HepG2 (cell line): ENCODE measurements around the gene HSD11B1. TPM values are rescaled to one million over a fixed set of nuclear protein-coding genes. Genes with fewer than 3 reads are reported as not detected.

Experiments used
- BCL6 ChIP-seq: IDR thresholded peaks from 2 replicates; pipeline ENCODE4 v1.6.1; 2016; ENCODE audit warnings: missing genetic modification reagents, missing compliant biosample characterization
- GTF2F1 ChIP-seq: fragments of 150-350 bp; IDR thresholded peaks from 2 replicates; pipeline ENCODE4 v1.6.1; 2014; ENCODE audit warnings: low read length
- NFKB2 ChIP-seq: sonication (generic); formaldehyde crosslinking; IDR thresholded peaks from 2 replicates; pipeline ENCODE4 v1.4.0; 2020; ENCODE audit warnings: missing genetic modification reagents, borderline replicate concordance
- ZNF3 ChIP-seq: IDR thresholded peaks from 2 replicates; pipeline ENCODE4 v1.7.0; 2017; ENCODE audit warnings: inconsistent platforms
- polyA plus RNA-seq, 8 experiments: library from polyadenylated mRNA; depleted of rRNA in 3 of 8; stranded (reverse) in 7 of 8; unstranded in 1 of 8; fragments of >200 nt; fragmentation: Illumina TruSeq in 4 of 8; extraction: Trizol in 4 of 8; gene quantifications; 2 replicates each; pipeline versions ENCODE4 v1.2.1 to v1.2.3, GENCODE V29; 2011 to 2016; ENCODE audit warnings: low read depth in 4 of 8, missing spikeins in 1 of 8, mixed read lengths in 1 of 8; ENCODE audit not compliant: insufficient read depth in 1 of 8
- total RNA-seq, 5 experiments: library from RNA; depleted of rRNA; stranded (reverse); fragments of >200 nt; fragmentation: Illumina TruSeq; extraction: Trizol; gene quantifications; 2 replicates each; pipeline ENCODE4 v1.2.3, GENCODE V29; 2016; ENCODE audit warnings: low read depth in 1 of 5
- TF ChIP-seq, protein P1 (sequence below): sonication (generic); formaldehyde crosslinking; IDR thresholded peaks from 2 replicates; pipeline ENCODE4 v1.8.0; 2022; ENCODE audit warnings: missing genetic modification reagents, mild to moderate bottlenecking, borderline replicate concordance
- TF ChIP-seq, protein P2 (sequence below): sonication (generic); formaldehyde crosslinking; IDR thresholded peaks from 2 replicates; pipeline ENCODE4 v1.8.1; 2023; ENCODE audit warnings: mild to moderate bottlenecking, missing genetic modification reagents
- TF ChIP-seq, protein P3 (sequence below): sonication (generic); formaldehyde crosslinking; IDR thresholded peaks from 2 replicates; pipeline ENCODE4 v1.8.0; 2022; ENCODE audit warnings: mild to moderate bottlenecking, missing genetic modification reagents, moderate library complexity
- TF ChIP-seq, protein P4 (sequence below): IDR thresholded peaks from 2 replicates; pipeline ENCODE4 v1.6.1; 2016; ENCODE audit warnings: low read depth, control low read depth
- TF ChIP-seq, protein P5 (sequence below): sonication (generic); formaldehyde crosslinking; IDR thresholded peaks from 2 replicates; pipeline ENCODE4 v1.4.0; 2020; ENCODE audit warnings: mild to moderate bottlenecking, missing genetic modification reagents
- TF ChIP-seq, protein P6 (sequence below): sonication (generic); formaldehyde crosslinking; IDR thresholded peaks from 2 replicates; pipeline ENCODE4 v1.4.0; 2020; ENCODE audit warnings: missing genetic modification reagents, borderline replicate concordance
- TF ChIP-seq, protein P7 (sequence below): sonication (generic); formaldehyde crosslinking; IDR thresholded peaks from 2 replicates; pipeline ENCODE4 v1.5.1; 2020; ENCODE audit warnings: mild to moderate bottlenecking, missing genetic modification reagents, borderline replicate concordance
- TF ChIP-seq, protein P8 (sequence below): sonication (generic); formaldehyde crosslinking; IDR thresholded peaks from 2 replicates; pipeline ENCODE4 v1.4.0; 2020; ENCODE audit warnings: missing genetic modification reagents
- TF ChIP-seq, protein P9 (sequence below): sonication (generic); formaldehyde crosslinking; conservative IDR thresholded peaks from 2 replicates; pipeline ENCODE4 v1.4.0; 2020; ENCODE audit warnings: missing genetic modification reagents

The HSD11B1 gene
- total and polyA plus RNA-seq, 2 of the 13 experiments (the other 11 are each of a cell fraction or from before 2014, with no cell fraction given), result not detected

DNA sequence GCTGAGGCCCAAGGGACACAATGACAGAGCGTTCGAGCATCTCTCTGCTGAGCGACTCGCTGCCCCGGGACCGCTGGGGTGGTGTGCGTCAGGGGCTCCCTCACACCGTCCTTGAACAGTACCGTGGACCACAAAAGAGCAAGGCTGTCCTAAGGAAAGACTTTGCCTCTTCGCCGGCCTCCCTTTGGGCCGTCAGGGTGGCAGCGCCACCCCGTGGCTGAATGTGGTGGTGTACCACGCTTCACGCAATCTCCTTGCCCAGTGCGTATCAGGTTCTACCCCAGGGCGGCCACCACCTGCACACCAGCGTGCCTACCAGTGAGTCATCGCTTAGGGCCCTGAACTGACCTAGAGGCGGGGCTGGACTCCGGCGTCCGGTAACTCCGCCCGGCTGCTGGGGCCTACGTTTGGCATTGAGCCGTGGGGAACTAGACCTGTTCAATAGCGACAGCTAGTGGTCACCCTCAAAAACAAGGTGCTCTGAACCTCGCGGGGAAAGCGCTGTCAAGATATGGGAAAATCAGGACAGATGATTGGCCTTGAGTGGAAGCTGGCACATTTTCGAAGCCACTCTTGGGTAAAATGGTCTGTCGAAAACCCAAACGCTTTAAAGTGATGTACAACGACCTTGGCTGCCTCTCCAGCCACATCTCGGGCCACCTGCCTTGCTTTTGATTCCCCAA, 43.1 kb downstream of the HSD11B1 start (continued):
- TF ChIP-seq, protein P1, sequence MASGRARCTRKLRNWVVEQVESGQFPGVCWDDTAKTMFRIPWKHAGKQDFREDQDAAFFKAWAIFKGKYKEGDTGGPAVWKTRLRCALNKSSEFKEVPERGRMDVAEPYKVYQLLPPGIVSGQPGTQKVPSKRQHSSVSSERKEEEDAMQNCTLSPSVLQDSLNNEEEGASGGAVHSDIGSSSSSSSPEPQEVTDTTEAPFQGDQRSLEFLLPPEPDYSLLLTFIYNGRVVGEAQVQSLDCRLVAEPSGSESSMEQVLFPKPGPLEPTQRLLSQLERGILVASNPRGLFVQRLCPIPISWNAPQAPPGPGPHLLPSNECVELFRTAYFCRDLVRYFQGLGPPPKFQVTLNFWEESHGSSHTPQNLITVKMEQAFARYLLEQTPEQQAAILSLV (CRISPR knock-in tag), result peak; percentile 52; the same call in 1 of the 2 replicates
- TF ChIP-seq, protein P2, sequence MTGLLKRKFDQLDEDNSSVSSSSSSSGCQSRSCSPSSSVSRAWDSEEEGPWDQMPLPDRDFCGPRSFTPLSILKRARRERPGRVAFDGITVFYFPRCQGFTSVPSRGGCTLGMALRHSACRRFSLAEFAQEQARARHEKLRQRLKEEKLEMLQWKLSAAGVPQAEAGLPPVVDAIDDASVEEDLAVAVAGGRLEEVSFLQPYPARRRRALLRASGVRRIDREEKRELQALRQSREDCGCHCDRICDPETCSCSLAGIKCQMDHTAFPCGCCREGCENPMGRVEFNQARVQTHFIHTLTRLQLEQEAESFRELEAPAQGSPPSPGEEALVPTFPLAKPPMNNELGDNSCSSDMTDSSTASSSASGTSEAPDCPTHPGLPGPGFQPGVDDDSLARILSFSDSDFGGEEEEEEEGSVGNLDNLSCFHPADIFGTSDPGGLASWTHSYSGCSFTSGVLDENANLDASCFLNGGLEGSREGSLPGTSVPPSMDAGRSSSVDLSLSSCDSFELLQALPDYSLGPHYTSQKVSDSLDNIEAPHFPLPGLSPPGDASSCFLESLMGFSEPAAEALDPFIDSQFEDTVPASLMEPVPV (CRISPR knock-in tag), result peak; percentile 30; the same call in 1 of the 2 replicates
- TF ChIP-seq, protein P3, sequence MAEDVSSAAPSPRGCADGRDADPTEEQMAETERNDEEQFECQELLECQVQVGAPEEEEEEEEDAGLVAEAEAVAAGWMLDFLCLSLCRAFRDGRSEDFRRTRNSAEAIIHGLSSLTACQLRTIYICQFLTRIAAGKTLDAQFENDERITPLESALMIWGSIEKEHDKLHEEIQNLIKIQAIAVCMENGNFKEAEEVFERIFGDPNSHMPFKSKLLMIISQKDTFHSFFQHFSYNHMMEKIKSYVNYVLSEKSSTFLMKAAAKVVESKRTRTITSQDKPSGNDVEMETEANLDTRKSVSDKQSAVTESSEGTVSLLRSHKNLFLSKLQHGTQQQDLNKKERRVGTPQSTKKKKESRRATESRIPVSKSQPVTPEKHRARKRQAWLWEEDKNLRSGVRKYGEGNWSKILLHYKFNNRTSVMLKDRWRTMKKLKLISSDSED (CRISPR knock-in tag), result no peak
- TF ChIP-seq GTF2F1 (no peak), NFKB2 (CRISPR knock-in tag) (peak; percentile 73; the same call in 1 of the 2 replicates), BCL6 (0 out of 2 replicates have a peak, but pooled peaks have one; percentile 29), ZNF3 (CRISPR knock-in tag) (no peak)
- TF ChIP-seq, protein P4, sequence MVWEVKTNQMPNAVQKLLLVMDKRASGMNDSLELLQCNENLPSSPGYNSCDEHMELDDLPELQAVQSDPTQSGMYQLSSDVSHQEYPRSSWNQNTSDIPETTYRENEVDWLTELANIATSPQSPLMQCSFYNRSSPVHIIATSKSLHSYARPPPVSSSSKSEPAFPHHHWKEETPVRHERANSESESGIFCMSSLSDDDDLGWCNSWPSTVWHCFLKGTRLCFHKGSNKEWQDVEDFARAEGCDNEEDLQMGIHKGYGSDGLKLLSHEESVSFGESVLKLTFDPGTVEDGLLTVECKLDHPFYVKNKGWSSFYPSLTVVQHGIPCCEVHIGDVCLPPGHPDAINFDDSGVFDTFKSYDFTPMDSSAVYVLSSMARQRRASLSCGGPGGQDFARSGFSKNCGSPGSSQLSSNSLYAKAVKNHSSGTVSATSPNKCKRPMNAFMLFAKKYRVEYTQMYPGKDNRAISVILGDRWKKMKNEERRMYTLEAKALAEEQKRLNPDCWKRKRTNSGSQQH (CRISPR knock-in tag), result no peak
- TF ChIP-seq, protein P5, sequence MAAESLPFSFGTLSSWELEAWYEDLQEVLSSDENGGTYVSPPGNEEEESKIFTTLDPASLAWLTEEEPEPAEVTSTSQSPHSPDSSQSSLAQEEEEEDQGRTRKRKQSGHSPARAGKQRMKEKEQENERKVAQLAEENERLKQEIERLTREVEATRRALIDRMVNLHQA, result no peak
- TF ChIP-seq, protein P6, sequence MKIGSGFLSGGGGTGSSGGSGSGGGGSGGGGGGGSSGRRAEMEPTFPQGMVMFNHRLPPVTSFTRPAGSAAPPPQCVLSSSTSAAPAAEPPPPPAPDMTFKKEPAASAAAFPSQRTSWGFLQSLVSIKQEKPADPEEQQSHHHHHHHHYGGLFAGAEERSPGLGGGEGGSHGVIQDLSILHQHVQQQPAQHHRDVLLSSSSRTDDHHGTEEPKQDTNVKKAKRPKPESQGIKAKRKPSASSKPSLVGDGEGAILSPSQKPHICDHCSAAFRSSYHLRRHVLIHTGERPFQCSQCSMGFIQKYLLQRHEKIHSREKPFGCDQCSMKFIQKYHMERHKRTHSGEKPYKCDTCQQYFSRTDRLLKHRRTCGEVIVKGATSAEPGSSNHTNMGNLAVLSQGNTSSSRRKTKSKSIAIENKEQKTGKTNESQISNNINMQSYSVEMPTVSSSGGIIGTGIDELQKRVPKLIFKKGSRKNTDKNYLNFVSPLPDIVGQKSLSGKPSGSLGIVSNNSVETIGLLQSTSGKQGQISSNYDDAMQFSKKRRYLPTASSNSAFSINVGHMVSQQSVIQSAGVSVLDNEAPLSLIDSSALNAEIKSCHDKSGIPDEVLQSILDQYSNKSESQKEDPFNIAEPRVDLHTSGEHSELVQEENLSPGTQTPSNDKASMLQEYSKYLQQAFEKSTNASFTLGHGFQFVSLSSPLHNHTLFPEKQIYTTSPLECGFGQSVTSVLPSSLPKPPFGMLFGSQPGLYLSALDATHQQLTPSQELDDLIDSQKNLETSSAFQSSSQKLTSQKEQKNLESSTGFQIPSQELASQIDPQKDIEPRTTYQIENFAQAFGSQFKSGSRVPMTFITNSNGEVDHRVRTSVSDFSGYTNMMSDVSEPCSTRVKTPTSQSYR (CRISPR knock-in tag), result no peak
- TF ChIP-seq, protein P7, sequence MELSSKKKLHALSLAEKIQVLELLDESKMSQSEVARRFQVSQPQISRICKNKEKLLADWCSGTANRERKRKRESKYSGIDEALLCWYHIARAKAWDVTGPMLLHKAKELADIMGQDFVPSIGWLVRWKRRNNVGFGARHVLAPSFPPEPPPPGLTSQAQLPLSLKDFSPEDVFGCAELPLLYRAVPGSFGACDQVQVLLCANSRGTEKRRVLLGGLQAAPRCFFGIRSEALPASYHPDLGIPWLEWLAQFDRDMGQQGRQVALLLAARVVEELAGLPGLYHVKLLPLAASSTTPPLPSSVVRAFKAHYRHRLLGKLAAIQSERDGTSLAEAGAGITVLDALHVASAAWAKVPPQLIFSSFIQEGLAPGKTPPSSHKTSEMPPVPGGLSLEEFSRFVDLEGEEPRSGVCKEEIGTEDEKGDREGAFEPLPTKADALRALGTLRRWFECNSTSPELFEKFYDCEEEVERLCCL, result no peak
- TF ChIP-seq, protein P8, sequence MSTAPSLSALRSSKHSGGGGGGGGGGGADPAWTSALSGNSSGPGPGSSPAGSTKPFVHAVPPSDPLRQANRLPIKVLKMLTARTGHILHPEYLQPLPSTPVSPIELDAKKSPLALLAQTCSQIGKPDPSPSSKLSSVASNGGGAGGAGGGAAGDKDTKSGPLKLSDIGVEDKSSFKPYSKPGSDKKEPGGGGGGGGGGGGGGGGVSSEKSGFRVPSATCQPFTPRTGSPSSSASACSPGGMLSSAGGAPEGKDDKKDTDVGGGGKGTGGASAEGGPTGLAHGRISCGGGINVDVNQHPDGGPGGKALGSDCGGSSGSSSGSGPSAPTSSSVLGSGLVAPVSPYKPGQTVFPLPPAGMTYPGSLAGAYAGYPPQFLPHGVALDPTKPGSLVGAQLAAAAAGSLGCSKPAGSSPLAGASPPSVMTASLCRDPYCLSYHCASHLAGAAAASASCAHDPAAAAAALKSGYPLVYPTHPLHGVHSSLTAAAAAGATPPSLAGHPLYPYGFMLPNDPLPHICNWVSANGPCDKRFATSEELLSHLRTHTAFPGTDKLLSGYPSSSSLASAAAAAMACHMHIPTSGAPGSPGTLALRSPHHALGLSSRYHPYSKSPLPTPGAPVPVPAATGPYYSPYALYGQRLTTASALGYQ (CRISPR knock-in tag), result no peak
- TF ChIP-seq, protein P9, sequence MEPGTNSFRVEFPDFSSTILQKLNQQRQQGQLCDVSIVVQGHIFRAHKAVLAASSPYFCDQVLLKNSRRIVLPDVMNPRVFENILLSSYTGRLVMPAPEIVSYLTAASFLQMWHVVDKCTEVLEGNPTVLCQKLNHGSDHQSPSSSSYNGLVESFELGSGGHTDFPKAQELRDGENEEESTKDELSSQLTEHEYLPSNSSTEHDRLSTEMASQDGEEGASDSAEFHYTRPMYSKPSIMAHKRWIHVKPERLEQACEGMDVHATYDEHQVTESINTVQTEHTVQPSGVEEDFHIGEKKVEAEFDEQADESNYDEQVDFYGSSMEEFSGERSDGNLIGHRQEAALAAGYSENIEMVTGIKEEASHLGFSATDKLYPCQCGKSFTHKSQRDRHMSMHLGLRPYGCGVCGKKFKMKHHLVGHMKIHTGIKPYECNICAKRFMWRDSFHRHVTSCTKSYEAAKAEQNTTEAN (CRISPR knock-in tag), result no peak
